Spinal cord (tissue), 10 donors: ENCODE results near the gene ATP10B. TPM values are rescaled to one million over a fixed set of nuclear protein-coding genes. Genes with fewer than 3 reads are reported as not detected.

Experiments
- DNase-seq, 6 donors: peaks; one replicate each; pipeline versions ENCODE4 v3.0.0 to v3.0.0-alpha.2; 2013 to 2015; ENCODE audit warnings: low spot score in 6 of 6, low read depth in 4 of 6
- H3K27ac ChIP-seq: one replicate; pipeline ENCODE4 v1.5.1; 2013; ENCODE audit warnings: low read depth, low read length, control low read depth
- H3K27me3 ChIP-seq: one replicate; pipeline ENCODE4 v1.6.1; 2013; ENCODE audit warnings: low read length; ENCODE audit not compliant: control insufficient read depth, insufficient read depth
- H3K36me3 ChIP-seq: one replicate; pipeline ENCODE4 v1.6.1; 2013; ENCODE audit warnings: low read length; ENCODE audit not compliant: control insufficient read depth, insufficient read depth
- H3K4me1 ChIP-seq: one replicate; pipeline ENCODE4 v1.6.1; 2013; ENCODE audit warnings: low read length; ENCODE audit not compliant: control insufficient read depth, insufficient read depth
- H3K4me3 ChIP-seq: one replicate; pipeline ENCODE4 v1.5.1; 2013; ENCODE audit warnings: low read depth, low read length, control low read depth
- H3K9me3 ChIP-seq: one replicate; pipeline ENCODE4 v1.6.1; 2013; ENCODE audit warnings: low read length; ENCODE audit not compliant: control insufficient read depth, insufficient read depth
- WGBS: methylation state at CpG from one replicate; pipeline ENCODE4 v1.1.5; 2013; ENCODE audit warnings: missing lambda C conversion rate; ENCODE audit not compliant: insufficient coverage; 5-methylcytosine and 5-hydroxymethylcytosine counted together
- polyA plus RNA-seq, 2 donors: library from polyadenylated mRNA; unstranded; fragments of 120-200 nt; gene quantifications; one replicate each; pipeline ENCODE4 v1.2.1, GENCODE V29; 2013; ENCODE audit not compliant: insufficient read length in 2 of 2
- total RNA-seq, 2 donors: library from RNA; depleted of rRNA in 1 of 2; stranded (reverse); fragments of 120-200 nt in 1 of 2; fragments of >200 nt in 1 of 2; gene quantifications; one replicate each; pipeline versions ENCODE4 v1.2.3 to v1.2.4, GENCODE V29; 2013 to 2014
- donor health status: healthy.

The ATP10B gene
- total and polyA plus RNA-seq, 4 donors = 3.6 to 9.3 (median 3.9) TPM

- Histone ChIP-seq H3K27me3 (no peaks in the 10 kb centered on the region), H3K36me3 (no peaks in the 10 kb centered on the region), H3K27ac (no peak overlapping the region), H3K9me3 (no peaks in the 10 kb centered on the region), H3K4me3 (no peak overlapping the region), H3K4me1 (no peaks in the 10 kb centered on the region)
- WGBS = 88% methylated on average over 4 of the region's 8 CpGs
- DNase-seq = no peak
Observed at GRCh38 chr5:160516696-160517530, 335.1 kb downstream of the ATP10B start.

- Histone ChIP-seq H3K4me1 (peaks cover 6% of the 10 kb centered on the region), H3K9me3 (no peaks in the 10 kb centered on the region), H3K36me3 (no peaks in the 10 kb centered on the region), H3K4me3 (no peak overlapping the region), H3K27ac (no peak overlapping the region), H3K27me3 (no peaks in the 10 kb centered on the region)
- no peak for DNase-seq
- WGBS = 67% methylated on average over 1 of the region's 3 CpGs
Observed at GRCh38 chr5:160514866-160515265, 337.1 kb downstream of the ATP10B start.

DNA sequence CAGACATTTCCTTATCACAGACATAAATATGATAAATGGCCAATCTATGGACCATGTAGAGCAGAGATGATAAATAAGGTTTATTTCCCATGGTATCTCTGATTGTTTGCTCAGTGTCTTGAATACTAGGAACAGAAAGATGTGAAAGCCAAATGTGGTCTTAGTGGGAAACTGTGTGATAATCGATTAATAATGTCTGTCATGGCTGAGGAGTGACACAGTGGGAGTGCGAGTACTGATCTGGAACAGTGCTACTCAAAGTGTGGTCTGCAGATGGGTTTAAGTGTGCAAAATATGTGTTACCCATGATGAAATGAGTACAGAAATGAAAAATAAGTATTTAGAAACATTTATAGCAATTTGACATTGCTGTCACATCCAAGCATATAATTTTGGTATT lies 337.8 kb downstream of the ATP10B start:
- Histone ChIP-seq H3K4me1 (peaks cover 6% of the 10 kb centered on the region), H3K27ac (no peak overlapping the region), H3K27me3 (no peaks in the 10 kb centered on the region), H3K36me3 (no peaks in the 10 kb centered on the region), H3K9me3 (no peaks in the 10 kb centered on the region), H3K4me3 (no peak overlapping the region)
- WGBS = 94% methylated on average over 2 of the region's 2 CpGs
- DNase-seq = no peak

- Histone ChIP-seq H3K4me1 (peaks cover 6% of the 10 kb centered on the region), H3K4me3 (no peak overlapping the region), H3K27ac (no peak overlapping the region), H3K27me3 (no peaks in the 10 kb centered on the region), H3K36me3 (no peaks in the 10 kb centered on the region), H3K9me3 (no peaks in the 10 kb centered on the region)
- DNase-seq = no peak
Observed at GRCh38 chr5:160513485-160513884, 338.5 kb downstream of the ATP10B start.
